Measurements from ENCODE around the gene LGALS13.

Gene LGALS13

GRCh38 chr19:39602224-39602623, at the start of gene LGALS13:
LGALS13 (plus strand) TSS chr19:39602524; CDS start chr19:39602569, 45 bp downstream.
- peak; percentile 57 for DNase-seq

GRCh38 chr19:39553082-39553652, 49.2 kb upstream of the LGALS13 start:
- no peak for DNase-seq

GRCh38 chr19:39554701-39555311, 47.5 kb upstream of the LGALS13 start:
- DNase-seq, result no peak

- DNase-seq, result no peak
Measured at GRCh38 chr19:39555883-39556282, 46.4 kb upstream of the LGALS13 start.

- peak; percentile 89 for DNase-seq
Measured at GRCh38 chr19:39557811-39558623, 44.3 kb upstream of the LGALS13 start.

GRCh38 chr19:39558624-39559117, 43.7 kb upstream of the LGALS13 start:
- DNase-seq, result no peak

- DNase-seq, result no peak
Measured at GRCh38 chr19:39563408-39563807, 38.9 kb upstream of the LGALS13 start.

- DNase-seq, result no peak
Measured at GRCh38 chr19:39566064-39566463, 36.3 kb upstream of the LGALS13 start.

GRCh38 chr19:39568604-39569003, 33.7 kb upstream of the LGALS13 start:
- DNase-seq, result no peak

GRCh38 chr19:39582442-39582841, 19.9 kb upstream of the LGALS13 start:
- no peak for DNase-seq

GRCh38 chr19:39582891-39583625, 19.3 kb upstream of the LGALS13 start:
- DNase-seq, result no peak

- DNase-seq, result no peak
Measured at GRCh38 chr19:39587496-39587895, 14.8 kb upstream of the LGALS13 start.

GRCh38 chr19:39588066-39588465, 14.3 kb upstream of the LGALS13 start:
- no peak for DNase-seq

- DNase-seq, result peak; percentile 24
Measured at GRCh38 chr19:39590265-39590664, 12.1 kb upstream of the LGALS13 start.

- DNase-seq, result no peak
Measured at GRCh38 chr19:39592381-39592780, 9.9 kb upstream of the LGALS13 start.

- no peak for DNase-seq
Measured at GRCh38 chr19:39595950-39596349, 6.4 kb upstream of the LGALS13 start.

- DNase-seq, result no peak
Measured at GRCh38 chr19:39596911-39597310, 5.4 kb upstream of the LGALS13 start.

- peak; percentile 62 for DNase-seq
Measured at GRCh38 chr19:39599116-39599515, 3.2 kb upstream of the LGALS13 start.

- peak; percentile 25 for DNase-seq
Measured at GRCh38 chr19:39603825-39604224, 1.5 kb downstream of the LGALS13 start.

- DNase-seq, result no peak
Measured at GRCh38 chr19:39607021-39607420, 4.7 kb downstream of the LGALS13 start.

- DNase-seq, result no peak
Measured at GRCh38 chr19:39607561-39607960, 5.2 kb downstream of the LGALS13 start.

- DNase-seq, result no peak
Measured at GRCh38 chr19:39613597-39613996, 11.3 kb downstream of the LGALS13 start.

- DNase-seq, result no peak
Measured at GRCh38 chr19:39617745-39618144, 15.4 kb downstream of the LGALS13 start.

Measured in OCI-M1 (cell line).